Tibial nerve (tissue), 4 donors: ENCODE data around the gene SMAD5. TPM values are rescaled to one million over a fixed set of nuclear protein-coding genes. Genes with fewer than 3 reads are reported as not detected.

Experiments
- DNase-seq, 2 donors: peaks; one replicate each; pipeline ENCODE4 v3.0.0-alpha.2; 2019; ENCODE audit warnings: low spot score in 2 of 2
- H3K27ac ChIP-seq, 4 donors: fragments of 200-600 bp; sonication (generic) in 3 of 4; one replicate each; pipeline ENCODE4 v1.5.1; 2017 to 2019; ENCODE audit warnings: mild to moderate bottlenecking in 1 of 4
- H3K27me3 ChIP-seq, 2 donors: fragments of 200-600 bp; sonication (generic) in 1 of 2; one replicate each; pipeline versions ENCODE4 v1.5.1 to v1.6.0; 2017 to 2019
- H3K36me3 ChIP-seq, 3 donors: fragments of 200-600 bp; sonication (generic); one replicate each; pipeline ENCODE4 v1.5.1; 2018 to 2019
- H3K4me1 ChIP-seq, 4 donors: fragments of 200-600 bp; sonication (generic) in 3 of 4; one replicate each; pipeline ENCODE4 v1.5.1; 2017 to 2019
- H3K4me3 ChIP-seq, 4 donors: fragments of 200-600 bp; sonication (generic) in 3 of 4; one replicate each; pipeline ENCODE4 v1.5.1; 2017 to 2019; ENCODE audit warnings: mild to moderate bottlenecking in 1 of 4, moderate library complexity in 1 of 4
- H3K9me3 ChIP-seq, 4 donors: fragments of 200-600 bp; sonication (generic) in 3 of 4; one replicate each; pipeline ENCODE4 v1.5.1; 2017 to 2019
- EP300 ChIP-seq, 2 donors: sonication (generic); formaldehyde crosslinking; IDR thresholded peaks; one replicate each; pipeline ENCODE4 v1.6.1; 2017; ENCODE audit warnings: antibody characterized with exemption in 2 of 2, mild to moderate bottlenecking in 1 of 2
- POLR2A ChIP-seq, 2 donors: fragments of 450-650 bp; IDR thresholded peaks; one replicate each; pipeline ENCODE4 v1.6.1; 2017; ENCODE audit warnings: antibody characterized with exemption in 2 of 2, mild to moderate bottlenecking in 2 of 2, moderate library complexity in 2 of 2
- WGBS, 2 donors: methylation state at CpG; one replicate each; pipeline ENCODE4 v1.1.5; 2018; 5-methylcytosine and 5-hydroxymethylcytosine counted together
- total RNA-seq, 4 donors: library from RNA; depleted of rRNA; stranded (reverse); fragments of >200 nt; gene quantifications; one replicate each; pipeline ENCODE4 v1.1.0, GENCODE V29; 2016
- TF ChIP-seq, protein P1 (sequence below), 5 experiments: fragments of 200-600 bp in 3 of 5; fragments of 450-650 bp in 2 of 5; sonication (generic) in 3 of 5; IDR thresholded peaks; one replicate each; pipeline ENCODE4 v1.5.1; 2016 to 2019; ENCODE audit warnings: antibody characterized with exemption in 5 of 5, mild to moderate bottlenecking in 3 of 5, moderate library complexity in 2 of 5

SMAD5 gene
- total RNA-seq, 4 donors from 2014 or later = 34.5 to 65.5 (median 54.3) TPM

DNA sequence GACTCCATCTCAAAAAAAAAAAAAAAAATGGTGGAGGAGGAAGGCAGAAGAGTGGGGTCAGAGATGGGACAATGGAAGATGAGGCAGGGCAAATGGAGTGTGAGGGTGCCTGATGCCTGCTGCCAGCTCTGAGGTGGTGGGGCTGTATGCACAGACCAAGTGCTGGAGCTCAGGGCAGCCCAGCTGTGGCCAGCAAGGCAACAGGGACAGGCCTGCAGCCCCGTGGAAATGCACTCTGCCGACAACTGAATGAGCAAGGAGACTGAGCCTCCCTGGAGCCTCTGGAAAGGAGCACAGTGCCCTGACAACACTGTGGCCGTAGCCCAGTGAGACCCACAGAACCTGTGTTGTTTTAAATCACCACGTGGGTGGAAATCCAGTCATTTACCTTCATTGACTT is 83.2 kb downstream of the SMAD5 start:
- H3K4me3 ChIP-seq = no peak overlapping the region
- no peak overlapping the region for H3K27ac ChIP-seq
- 84 to 93% methylated on average over 4 of the region's 4 CpGs for WGBS, 2 donors
- no peaks in the 10 kb centered on the region for H3K36me3 ChIP-seq
- H3K27me3 ChIP-seq = peaks cover 0 to 12% of the 10 kb centered on the region in 2 donors
- DNase-seq = no peak
- H3K9me3 ChIP-seq = peaks cover 0 to 17% (median 0%) of the 10 kb centered on the region in 4 donors
- peaks cover 0 to 7% (median 0%) of the 10 kb centered on the region in 4 donors for H3K4me1 ChIP-seq
- TF ChIP-seq POLR2A (IDR thresholded peaks at IDR 0.05) (no peak), EP300 (IDR thresholded peaks at IDR 0.05) (no peak)
- TF ChIP-seq, protein P1, sequence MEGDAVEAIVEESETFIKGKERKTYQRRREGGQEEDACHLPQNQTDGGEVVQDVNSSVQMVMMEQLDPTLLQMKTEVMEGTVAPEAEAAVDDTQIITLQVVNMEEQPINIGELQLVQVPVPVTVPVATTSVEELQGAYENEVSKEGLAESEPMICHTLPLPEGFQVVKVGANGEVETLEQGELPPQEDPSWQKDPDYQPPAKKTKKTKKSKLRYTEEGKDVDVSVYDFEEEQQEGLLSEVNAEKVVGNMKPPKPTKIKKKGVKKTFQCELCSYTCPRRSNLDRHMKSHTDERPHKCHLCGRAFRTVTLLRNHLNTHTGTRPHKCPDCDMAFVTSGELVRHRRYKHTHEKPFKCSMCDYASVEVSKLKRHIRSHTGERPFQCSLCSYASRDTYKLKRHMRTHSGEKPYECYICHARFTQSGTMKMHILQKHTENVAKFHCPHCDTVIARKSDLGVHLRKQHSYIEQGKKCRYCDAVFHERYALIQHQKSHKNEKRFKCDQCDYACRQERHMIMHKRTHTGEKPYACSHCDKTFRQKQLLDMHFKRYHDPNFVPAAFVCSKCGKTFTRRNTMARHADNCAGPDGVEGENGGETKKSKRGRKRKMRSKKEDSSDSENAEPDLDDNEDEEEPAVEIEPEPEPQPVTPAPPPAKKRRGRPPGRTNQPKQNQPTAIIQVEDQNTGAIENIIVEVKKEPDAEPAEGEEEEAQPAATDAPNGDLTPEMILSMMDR (IDR thresholded peaks at IDR 0.05) = no peak

DNA sequence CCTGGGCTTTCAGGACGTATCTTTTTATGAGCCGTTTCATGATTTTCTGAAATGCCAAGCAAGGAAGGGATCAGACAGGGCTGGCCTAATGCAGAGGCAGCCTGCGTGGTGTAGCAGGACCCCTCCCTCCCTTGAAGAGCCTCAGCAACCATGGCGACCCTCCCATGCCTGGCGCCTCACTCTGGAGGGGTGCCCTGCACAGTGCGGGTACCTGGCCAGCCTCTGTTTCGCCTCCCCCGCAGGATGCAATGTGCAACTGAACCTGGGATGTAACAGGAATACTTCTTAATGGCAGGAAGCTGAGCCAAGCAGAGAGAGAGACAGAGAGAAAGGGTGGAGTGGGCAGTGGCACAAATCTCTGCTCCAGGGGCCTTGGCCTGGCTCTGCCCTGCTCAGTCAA is 83.6 kb downstream of the SMAD5 start:
- Histone ChIP-seq H3K36me3 (no peaks in the 10 kb centered on the region), H3K4me3 (no peak overlapping the region), H3K4me1 (peaks cover 0 to 7% (median 0%) of the 10 kb centered on the region in 4 donors), H3K27ac (no peak overlapping the region), H3K27me3 (peaks cover 0 to 12% of the 10 kb centered on the region in 2 donors), H3K9me3 (peaks cover 0 to 20% (median 0%) of the 10 kb centered on the region in 4 donors)
- DNase-seq = no peak
- no peak for TF ChIP-seq POLR2A (IDR thresholded peaks at IDR 0.05)
- 86 to 89% methylated on average over 7 to 8 of the region's 8 CpGs for WGBS, 2 donors

- TF ChIP-seq, protein P1 (IDR thresholded peaks at IDR 0.05) = no peak
- TF ChIP-seq EP300 (IDR thresholded peaks at IDR 0.05) (no peak), POLR2A (IDR thresholded peaks at IDR 0.05) (no peak)
- no peaks in the 10 kb centered on the region for H3K4me1 ChIP-seq
- WGBS, 2 donors = 94 to 96% methylated on average over 4 of the region's 4 CpGs
- peaks cover 0 to 24% (median 0%) of the 10 kb centered on the region in 4 donors for H3K9me3 ChIP-seq
- H3K36me3 ChIP-seq = no peaks in the 10 kb centered on the region
- no peak overlapping the region for H3K27ac ChIP-seq
- H3K27me3 ChIP-seq = no peaks in the 10 kb centered on the region
- no peak overlapping the region for H3K4me3 ChIP-seq
- DNase-seq = no peak
Measured at GRCh38 chr5:136221340-136221739, 88.7 kb downstream of the SMAD5 start.

DNA sequence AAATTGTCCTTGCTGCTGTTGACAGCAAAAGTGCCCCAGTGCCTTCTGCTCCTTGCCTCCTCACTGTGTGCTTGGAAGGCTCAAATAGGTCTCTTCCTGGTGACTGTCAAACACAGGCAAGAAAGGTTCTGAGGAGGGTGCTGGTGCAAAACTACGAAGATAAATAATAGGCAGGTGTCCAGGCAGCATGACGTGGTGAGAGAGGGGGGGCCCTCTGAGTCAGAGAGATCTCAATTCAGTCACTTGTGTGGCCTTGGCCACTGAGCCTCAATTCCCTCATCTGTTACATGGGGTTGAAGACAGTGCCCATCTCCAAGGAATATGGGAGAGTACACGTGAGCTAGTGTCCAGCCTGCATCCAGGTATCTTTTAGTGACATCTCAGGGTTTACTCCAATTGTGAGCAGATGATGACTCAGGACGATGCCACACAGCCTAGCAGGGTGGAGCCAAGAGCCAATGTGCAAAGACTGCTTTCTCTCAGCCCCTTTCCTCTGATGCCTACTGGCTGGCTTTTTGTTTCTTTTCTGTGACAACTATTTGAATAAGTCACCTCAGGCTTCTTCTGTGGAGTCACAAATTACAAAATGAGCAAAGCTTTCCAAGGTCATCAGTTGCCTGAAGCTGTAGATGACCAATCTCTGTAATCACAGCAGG is 90.1 kb downstream of the SMAD5 start:
- no peaks in the 10 kb centered on the region for H3K36me3 ChIP-seq
- no peak for DNase-seq
- peaks cover 0 to 24% (median 0%) of the 10 kb centered on the region in 4 donors for H3K9me3 ChIP-seq
- no peak overlapping the region for H3K4me3 ChIP-seq
- H3K27ac ChIP-seq = no peak overlapping the region
- H3K27me3 ChIP-seq = peaks cover 0 to 5% of the 10 kb centered on the region in 2 donors
- 74 to 82% methylated on average over 4 of the region's 4 CpGs for WGBS, 2 donors
- H3K4me1 ChIP-seq = no peaks in the 10 kb centered on the region
- TF ChIP-seq EP300 (IDR thresholded peaks at IDR 0.05) (no peak), POLR2A (IDR thresholded peaks at IDR 0.05) (no peak)
- TF ChIP-seq, protein P1 (IDR thresholded peaks at IDR 0.05) = no peak

GRCh38 chr5:136225796-136226195 is 93.2 kb downstream of the SMAD5 start:
- 43 to 64% methylated on average over 2 of the region's 2 CpGs for WGBS, 2 donors
- no peak for TF ChIP-seq EP300 (IDR thresholded peaks at IDR 0.05)
- no peak for TF ChIP-seq POLR2A (IDR thresholded peaks at IDR 0.05)
- TF ChIP-seq, protein P1 (IDR thresholded peaks at IDR 0.05) = no peak
- H3K27me3 ChIP-seq = peaks cover 0 to 5% of the 10 kb centered on the region in 2 donors
- peaks cover 0 to 7% (median 0%) of the 10 kb centered on the region in 4 donors for H3K9me3 ChIP-seq
- no peak overlapping the region for H3K27ac ChIP-seq
- no peak overlapping the region for H3K4me3 ChIP-seq
- H3K36me3 ChIP-seq = no peaks in the 10 kb centered on the region
- no peaks in the 10 kb centered on the region for H3K4me1 ChIP-seq
- DNase-seq = no peak
